ENCODE data around the gene SUCNR1.

DNA sequence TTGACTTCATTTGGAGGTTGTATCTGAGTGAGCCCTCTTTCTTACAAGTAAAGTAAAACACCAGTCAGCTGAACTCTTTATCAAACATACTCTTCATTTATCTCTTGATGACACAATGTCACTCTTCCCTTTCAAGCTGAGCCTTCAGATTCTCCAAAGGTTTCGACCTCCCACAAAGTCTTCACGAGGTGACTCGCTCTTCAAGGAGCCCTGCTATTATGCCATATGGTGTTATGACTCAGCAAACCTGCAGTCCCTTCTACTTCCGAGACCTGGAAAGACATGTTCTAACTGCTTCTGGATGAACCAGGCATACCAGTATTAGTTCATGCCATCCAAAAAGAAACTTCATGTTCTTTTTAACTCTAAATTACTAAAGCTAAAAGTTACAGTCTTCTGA, 36.4 kb upstream of the SUCNR1 start:
- TF ChIP-seq, protein P1, sequence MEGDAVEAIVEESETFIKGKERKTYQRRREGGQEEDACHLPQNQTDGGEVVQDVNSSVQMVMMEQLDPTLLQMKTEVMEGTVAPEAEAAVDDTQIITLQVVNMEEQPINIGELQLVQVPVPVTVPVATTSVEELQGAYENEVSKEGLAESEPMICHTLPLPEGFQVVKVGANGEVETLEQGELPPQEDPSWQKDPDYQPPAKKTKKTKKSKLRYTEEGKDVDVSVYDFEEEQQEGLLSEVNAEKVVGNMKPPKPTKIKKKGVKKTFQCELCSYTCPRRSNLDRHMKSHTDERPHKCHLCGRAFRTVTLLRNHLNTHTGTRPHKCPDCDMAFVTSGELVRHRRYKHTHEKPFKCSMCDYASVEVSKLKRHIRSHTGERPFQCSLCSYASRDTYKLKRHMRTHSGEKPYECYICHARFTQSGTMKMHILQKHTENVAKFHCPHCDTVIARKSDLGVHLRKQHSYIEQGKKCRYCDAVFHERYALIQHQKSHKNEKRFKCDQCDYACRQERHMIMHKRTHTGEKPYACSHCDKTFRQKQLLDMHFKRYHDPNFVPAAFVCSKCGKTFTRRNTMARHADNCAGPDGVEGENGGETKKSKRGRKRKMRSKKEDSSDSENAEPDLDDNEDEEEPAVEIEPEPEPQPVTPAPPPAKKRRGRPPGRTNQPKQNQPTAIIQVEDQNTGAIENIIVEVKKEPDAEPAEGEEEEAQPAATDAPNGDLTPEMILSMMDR (IDR thresholded peaks at IDR 0.05) = no peak
- no peak for TF ChIP-seq POLR2A (IDR thresholded peaks at IDR 0.05)
